DOHH2 (cell line): ENCODE data around the gene FAM107B.

Experiments used
- EZH2phosphoT487 ChIP-seq: fragments of 200-600 bp; sonication (generic); IDR thresholded peaks from 2 replicates; pipeline ENCODE4 v1.6.1; 2017; ENCODE audit warnings: borderline replicate concordance, mild to moderate bottlenecking, antibody characterized with exemption, low read length, moderate library complexity, mixed read lengths
- TF ChIP-seq, protein P1 (sequence below): fragments of 200-600 bp; sonication (generic); IDR thresholded peaks from one replicate; pipeline ENCODE4 v1.5.1; 2014; ENCODE audit warnings: antibody characterized with exemption, mild to moderate bottlenecking, low read depth, low read length; ENCODE audit not compliant: poor library complexity, severe bottlenecking

DNA sequence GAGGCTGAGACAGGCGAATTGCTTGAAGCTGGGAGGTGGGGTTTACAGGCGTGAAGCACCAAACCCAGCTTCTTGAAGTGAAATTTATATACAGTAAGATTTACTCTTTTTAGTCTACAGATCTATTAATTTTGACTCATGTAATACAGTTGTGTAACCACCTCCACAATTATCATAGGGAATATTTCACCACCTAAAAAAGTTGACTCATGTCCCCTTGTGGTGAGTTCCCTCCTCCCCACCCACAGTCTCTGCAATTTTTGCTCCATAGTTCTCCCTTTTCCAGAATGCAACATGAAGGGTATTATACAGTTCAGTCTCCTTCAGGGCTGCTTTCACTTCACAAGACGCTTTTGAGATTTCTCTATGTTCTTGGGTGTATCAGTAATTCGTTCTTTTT lies 156.8 kb downstream of the FAM107B start:
- TF ChIP-seq, protein P1, sequence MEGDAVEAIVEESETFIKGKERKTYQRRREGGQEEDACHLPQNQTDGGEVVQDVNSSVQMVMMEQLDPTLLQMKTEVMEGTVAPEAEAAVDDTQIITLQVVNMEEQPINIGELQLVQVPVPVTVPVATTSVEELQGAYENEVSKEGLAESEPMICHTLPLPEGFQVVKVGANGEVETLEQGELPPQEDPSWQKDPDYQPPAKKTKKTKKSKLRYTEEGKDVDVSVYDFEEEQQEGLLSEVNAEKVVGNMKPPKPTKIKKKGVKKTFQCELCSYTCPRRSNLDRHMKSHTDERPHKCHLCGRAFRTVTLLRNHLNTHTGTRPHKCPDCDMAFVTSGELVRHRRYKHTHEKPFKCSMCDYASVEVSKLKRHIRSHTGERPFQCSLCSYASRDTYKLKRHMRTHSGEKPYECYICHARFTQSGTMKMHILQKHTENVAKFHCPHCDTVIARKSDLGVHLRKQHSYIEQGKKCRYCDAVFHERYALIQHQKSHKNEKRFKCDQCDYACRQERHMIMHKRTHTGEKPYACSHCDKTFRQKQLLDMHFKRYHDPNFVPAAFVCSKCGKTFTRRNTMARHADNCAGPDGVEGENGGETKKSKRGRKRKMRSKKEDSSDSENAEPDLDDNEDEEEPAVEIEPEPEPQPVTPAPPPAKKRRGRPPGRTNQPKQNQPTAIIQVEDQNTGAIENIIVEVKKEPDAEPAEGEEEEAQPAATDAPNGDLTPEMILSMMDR, result peak; percentile 16
- TF ChIP-seq EZH2phosphoT487, result no peak
